Ureter (tissue), 1 donor: Measurements from ENCODE around the gene SYT3. TPM values are rescaled to one million over a fixed set of nuclear protein-coding genes. Genes with fewer than 3 reads are reported as not detected.
"Not testable (repeated sequence)": the region's sequence is repeated elsewhere in the genome, so short reads cannot be mapped to it uniquely, and the experiment has no call there.

Experiments
- DNase-seq: peaks from one replicate; pipeline ENCODE4 v3.0.0-alpha.2; 2020; ENCODE audit warnings: low spot score
- total RNA-seq: library from RNA; stranded (reverse); gene quantifications from one replicate; pipeline ENCODE4 v1.2.4, GENCODE V29; 2023
- donor health status: DM: yes; HTN: yes; CAD: no.

SYT3 gene
- total RNA-seq, 1 donor from 2014 or later = 0.96 TPM

DNA sequence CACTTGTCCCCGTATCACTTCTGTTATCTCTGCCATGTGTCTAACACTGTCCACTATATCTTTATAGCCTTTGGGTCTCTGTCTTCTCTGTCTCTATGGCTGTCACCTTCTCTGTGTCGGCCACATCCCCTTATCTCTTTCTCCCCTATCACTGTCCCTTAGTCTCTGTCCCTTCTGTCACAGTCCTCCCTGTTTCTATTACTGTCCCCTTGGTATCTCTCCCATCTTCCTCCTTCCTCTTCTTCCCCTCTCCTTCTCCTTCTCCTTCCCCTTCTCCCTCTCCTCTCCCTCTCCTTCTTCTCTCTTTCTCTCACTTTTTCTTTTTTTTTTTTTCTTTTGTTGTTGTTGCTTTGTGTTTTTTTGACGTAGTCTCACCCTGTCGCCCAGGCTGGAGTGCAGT lies 36.7 kb downstream of the SYT3 start:
- DNase-seq = no peak

DNA sequence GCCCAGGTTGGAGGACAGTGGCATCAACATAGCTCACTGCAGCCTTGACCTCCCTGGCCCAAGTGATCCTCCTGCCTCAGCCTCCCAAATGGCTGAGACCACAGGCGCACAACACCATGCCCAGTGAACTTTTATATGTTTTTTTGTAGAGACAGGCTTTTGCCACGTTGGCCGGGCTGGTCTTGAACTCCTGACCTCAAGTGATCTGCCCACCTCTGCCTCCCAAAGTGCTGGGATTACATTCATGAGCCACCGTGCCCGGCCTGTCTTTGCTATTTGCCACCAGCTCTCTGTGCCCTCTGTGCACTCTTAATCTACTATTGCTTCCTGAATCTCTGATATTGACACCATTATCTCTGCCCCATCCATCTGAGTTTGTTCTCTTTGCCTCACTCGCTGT lies 37.2 kb downstream of the SYT3 start:
- DNase-seq = no peak

DNA sequence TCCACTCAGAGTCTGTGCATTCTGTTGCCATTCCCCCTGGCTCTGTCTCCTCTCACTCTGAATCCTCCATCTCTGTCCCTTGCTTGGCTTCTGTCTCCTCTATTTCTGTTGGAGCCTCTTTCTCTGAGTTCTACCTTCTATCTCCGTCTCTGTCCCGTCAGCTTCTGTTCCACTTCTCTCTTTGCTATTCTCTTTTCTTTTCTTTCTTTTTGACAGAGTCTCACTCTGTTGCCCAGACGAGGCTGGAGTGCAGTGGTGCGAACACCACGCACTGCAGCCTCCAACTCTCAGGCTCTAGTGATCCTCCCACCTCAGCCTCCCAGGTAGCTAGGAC lies 37.6 kb downstream of the SYT3 start:
- DNase-seq = no peak

DNA sequence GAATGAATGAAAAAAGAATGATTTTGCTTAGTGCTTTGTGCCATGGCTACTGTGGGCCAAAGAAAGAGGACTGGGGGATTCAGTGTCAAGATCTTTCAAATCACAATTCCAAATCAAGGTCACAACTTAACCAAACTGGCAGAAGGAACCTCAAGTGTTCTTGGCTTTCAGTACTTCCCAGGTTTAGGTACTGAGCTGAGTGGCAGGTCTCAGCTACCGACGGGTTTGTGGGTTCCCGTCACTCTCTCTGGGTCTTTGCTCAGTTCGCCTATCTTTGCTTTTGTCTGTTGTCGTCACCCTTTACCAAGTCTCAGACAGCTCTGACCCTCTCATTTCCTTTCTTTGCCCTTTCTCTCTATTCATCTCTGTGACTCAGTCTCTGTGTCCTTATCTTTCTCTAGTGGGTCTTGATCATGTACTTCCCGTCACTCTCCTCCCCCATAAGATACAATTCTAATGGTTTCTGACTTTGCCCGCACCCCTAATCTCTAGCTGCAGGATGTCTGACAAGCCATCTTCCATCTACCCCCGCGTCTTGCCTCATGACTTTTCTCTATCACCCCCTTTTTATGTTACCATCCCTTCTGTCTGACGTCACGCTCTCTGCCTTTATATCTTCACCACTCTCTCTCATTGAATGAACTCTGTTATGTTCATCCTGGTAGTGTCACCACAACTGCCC lies 38.1 kb downstream of the SYT3 start:
- DNase-seq = no peak

DNA sequence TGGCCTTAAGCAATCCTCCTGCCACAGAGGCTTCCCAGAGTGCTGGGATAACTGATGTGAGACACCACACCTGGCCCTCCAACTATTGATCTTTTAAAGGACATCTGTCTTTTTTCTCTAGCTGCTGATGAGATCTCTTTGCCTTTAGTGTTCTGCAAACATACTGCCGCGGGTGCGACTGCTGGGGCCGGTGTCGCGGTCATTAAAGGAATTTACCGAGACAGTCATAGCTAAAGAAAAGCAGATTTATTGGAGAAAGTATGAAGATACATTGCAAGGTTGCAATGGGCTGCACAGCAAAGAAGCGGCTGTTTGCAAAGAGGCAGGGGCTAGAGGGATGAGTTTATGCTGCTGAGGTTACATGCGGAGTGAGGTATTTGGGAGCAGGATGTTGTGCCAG lies 40.3 kb downstream of the SYT3 start:
- no peak for DNase-seq

DNA sequence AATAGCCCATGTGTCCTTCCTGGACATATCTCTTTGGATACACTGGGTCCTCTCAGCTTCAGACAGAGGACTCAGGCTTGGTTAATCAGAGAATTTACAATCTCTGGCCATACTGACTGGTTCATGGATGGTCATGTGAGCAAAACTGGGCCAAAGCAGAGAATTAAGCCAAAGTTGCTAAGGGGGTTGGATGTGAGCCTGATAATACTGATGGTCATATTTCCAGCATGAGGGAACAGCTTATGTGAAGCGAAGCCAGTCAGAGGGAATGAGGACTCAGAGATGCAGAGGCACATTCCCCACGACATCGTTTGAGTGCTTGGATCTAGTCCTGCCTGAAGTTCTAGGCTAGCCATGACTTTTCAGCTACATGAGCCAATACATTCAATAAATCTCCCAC lies 49.5 kb downstream of the SYT3 start:
- DNase-seq = no peak

DNA sequence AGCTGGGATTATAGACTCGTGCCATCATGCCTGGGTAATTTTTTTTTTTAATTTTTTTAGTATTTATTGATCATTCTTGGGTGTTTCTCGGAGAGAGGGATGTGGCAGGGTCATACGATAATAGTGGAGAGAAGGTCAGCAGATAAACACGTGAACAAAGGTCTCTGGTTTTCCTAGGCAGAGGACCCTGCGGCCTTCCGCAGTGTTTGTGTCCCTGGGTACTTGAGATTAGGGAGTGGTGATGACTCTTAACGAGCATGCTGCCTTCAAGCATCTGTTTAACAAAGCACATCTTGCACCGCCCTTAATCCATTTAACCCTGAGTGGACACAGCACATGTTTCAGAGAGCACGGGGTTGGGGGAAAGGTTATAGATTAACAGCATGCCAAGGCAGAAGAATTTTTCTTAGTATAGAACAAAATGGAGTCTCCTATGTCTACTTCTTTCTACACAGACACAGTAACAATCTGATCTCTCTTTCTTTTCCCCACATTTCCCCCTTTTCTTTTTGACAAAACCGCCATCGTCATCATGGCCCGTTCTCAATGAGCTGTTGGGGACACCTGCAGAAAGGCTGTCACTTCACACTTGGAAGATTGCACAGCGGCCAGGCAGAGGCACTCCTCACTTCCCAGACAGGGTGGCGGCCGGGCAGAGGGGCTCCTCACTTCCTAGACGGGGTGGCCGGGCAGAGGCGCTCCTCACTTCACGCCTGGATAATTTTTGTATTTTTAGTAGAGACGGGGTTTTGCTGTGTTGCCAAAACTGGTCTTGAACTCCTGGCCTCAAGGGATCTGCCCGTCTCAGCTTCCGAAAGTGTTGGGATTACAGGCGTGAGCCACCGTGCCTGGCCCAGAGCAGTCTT lies 57.7 kb downstream of the SYT3 start:
- DNase-seq = not testable (repeated sequence)

DNA sequence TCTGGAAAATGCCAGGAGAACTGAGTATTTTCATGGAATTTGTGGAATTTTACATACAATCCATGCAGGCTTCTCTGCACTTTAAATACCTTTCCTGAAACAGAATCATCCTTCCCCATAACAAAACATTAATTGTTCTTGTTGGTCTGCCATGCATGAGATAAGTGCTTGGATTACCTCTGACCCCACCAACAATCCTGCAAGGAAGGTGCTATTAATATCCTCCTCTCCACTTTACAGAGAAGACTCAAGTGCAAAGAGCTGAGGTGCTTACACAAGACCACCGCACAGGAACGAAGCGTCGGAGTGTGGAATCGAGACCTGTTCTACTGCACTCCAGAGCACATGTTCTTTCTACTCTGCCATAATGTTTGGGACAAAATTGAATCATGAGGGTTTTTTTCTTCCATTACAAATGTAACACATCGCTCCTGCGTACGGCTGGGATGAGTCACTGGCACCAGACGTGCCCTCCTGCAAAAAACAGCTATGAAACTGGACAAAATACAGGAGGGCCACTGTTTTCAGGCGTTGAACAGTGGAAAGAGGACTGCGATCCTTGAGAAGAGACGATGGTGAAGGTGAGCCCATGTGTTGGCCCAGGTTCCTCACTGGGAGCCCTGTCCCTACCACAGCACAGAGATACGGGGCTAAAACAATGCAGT lies 58.6 kb downstream of the SYT3 start:
- no peak for DNase-seq

DNA sequence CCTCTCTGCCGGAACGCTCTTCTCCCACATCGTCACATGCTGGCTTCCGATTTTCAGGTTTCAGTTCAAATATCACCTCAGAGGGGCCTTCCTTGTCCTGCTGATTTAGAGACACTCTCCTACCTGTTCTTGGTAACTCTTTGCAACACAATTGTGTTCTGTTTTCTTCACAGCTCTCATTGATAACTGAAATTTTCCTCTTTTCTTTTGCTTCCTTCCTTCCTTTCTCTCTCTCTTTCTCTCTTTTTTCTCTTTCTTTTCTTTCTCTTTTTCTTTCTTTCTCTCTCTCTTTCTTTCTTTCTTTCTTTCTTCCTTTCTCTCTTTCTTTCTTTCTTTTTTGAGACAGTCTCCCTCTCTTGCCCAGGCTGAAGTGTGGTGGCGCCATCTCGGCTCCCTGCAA lies 59.4 kb downstream of the SYT3 start:
- DNase-seq = no peak

DNA sequence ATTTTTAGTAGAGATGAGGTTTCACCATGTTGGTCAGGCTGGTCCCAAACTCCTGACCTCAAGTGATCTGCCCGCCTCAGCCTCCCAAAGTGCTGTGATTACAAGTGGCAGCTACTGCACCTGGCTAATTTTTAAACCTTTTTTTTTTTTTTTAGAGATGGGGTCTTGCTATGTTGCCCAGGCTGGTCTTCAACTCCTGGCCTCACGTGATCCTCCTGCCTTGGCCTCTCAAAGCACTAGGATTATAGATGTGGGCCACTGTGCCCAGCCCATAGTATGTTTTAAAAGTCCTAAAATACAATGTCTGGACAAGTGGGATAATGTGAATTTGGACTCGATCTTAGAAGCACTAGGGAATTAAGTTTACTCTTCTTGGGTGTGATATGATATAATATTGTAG lies 62.9 kb downstream of the SYT3 start:
- DNase-seq = not testable (repeated sequence)

DNA sequence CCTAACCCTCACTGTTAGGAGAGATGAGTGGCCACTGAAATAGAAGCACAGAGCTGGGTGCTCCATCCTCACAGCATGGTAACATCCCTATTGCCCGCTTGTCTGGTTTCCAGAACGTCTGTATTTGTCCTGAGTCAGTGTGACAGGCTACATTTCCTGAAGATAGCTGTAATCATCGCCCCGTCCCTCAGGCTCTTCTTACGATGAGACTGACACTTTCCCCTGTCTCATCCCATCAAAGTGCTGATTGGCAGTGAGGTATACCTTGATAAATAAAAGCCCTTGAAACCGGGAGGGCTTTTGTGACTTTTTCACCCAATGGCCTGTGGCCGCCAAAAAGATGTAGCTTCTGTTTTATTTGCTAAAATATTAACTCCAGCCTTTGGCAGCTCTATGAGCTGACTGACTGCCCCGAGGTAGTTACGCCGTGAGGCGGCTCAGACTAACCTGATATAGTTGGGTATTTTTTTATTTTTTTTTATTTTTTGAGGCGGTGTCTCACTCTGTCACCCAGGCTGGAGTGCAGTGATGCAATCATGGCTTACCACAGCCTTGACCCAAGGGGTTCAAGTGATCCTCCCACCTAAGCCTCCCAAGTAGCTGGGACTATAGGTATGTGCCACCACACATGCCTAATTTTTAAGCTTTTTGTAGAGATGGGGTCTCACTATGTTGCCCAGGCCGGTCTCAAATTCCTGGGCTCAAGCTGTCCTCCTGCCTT lies 65.8 kb downstream of the SYT3 start:
- no peak for DNase-seq

Other genes starting within 250 kb of the SYT3 start
- gene SPIB, start 220.9 kb downstream of the SYT3 start, total RNA-seq = 0.96 TPM
- gene MYBPC2, start 207.0 kb downstream of the SYT3 start, total RNA-seq = 0.52 TPM
- 94.0 TPM for gene EMC10, start 163.4 kb downstream of the SYT3 start, total RNA-seq
- 1.9 TPM for gene GARIN5A, start 163.0 kb downstream of the SYT3 start, total RNA-seq
- 26.6 TPM for gene JOSD2, start 128.7 kb downstream of the SYT3 start, total RNA-seq
- gene ASPDH, start 126.0 kb downstream of the SYT3 start, total RNA-seq = not detected
- 4.7 TPM for gene LRRC4B, start 71.4 kb downstream of the SYT3 start, total RNA-seq
- 1.6 TPM for gene C19orf81, start 9.6 kb upstream of the SYT3 start, total RNA-seq
- 0.29 TPM for gene SHANK1, start 79.9 kb upstream of the SYT3 start, total RNA-seq
- 8.1 TPM for gene CLEC11A, start 83.5 kb upstream of the SYT3 start, total RNA-seq
- gene GPR32, start 130.6 kb upstream of the SYT3 start, total RNA-seq = not detected
- not detected for gene ACP4, start 150.5 kb upstream of the SYT3 start, total RNA-seq
- gene KLK1, start 183.9 kb upstream of the SYT3 start, total RNA-seq = 0.60 TPM
- gene KLK15, start 193.7 kb upstream of the SYT3 start, total RNA-seq = not detected
- gene KLK3, start 215.0 kb upstream of the SYT3 start, total RNA-seq = not detected
- gene KLK2, start 233.6 kb upstream of the SYT3 start, total RNA-seq = not detected